ENCODE results near the gene TBC1D19.

The TBC1D19 gene

GRCh38 chr4:26804925-26805324 is 221.0 kb downstream of the TBC1D19 start:
- Histone ChIP-seq H3K9ac (ENCODE audit: low read length) (no peak overlapping the region), H3K4me2 (ENCODE audit: low read length) (no peak overlapping the region), H3K27me3 (ENCODE audit: low read depth, low read length) (peaks cover 20% of the 10 kb centered on the region), H3K79me2 (ENCODE audit: low read length) (no peaks in the 10 kb centered on the region), H3K4me3 (ENCODE audit: low read length) (no peak overlapping the region), H3K27ac (ENCODE audit: low read length) (no peak overlapping the region), H4K20me1 (ENCODE audit: insufficient read depth, low read length) (peaks cover 1% of the 10 kb centered on the region; the same call in 1 of the 2 replicates), H3K4me1 (ENCODE audit: low read length) (peaks cover 12% of the 10 kb centered on the region), H3K9me3 (ENCODE audit: insufficient read depth, low read length) (no peaks in the 10 kb centered on the region), H3K36me3 (replicated peaks; ENCODE audit: low read depth, low read length) (no peaks in the 10 kb centered on the region), H2AFZ (ENCODE audit: low read depth, low read length) (no peak overlapping the region)
- TF ChIP-seq EZH2phosphoT487 (IDR thresholded peaks at IDR 0.05; ENCODE audit: low read depth) (no peak), CTCF (IDR thresholded peaks at IDR 0.05; ENCODE audit: low read depth, low read length) (no peak)

Data from OCI-LY3 (cell line).